Astrocyte of the cerebellum (primary cell): ENCODE data around the gene DLK1.

Source experiments
- DNase-seq: peaks from one replicate; pipeline ENCODE4 v3.0.0-alpha.2; 2011; ENCODE audit warnings: low read depth
- H3K4me3 ChIP-seq: 2 replicates; pipeline ENCODE4 v1.5.1; 2011; ENCODE audit warnings: mild to moderate bottlenecking, low read depth, low read length, moderate library complexity
- CTCF ChIP-seq: IDR thresholded peaks from 2 replicates; pipeline ENCODE4 v1.5.1; 2012; ENCODE audit warnings: low read length, low read depth, moderate library complexity, mild to moderate bottlenecking; ENCODE audit errors: missing control alignments
- in situ Hi-C: cut with HindIII; loops from 2 replicates; pipeline ENCODE4 v1.10.0; 2017; ENCODE audit warnings: low sequenced_read_pairs

Gene DLK1

GRCh38 chr14:100726550-100727085, at the start of gene DLK1:
DLK1 (plus strand) TSS chr14:100726892; CDS start chr14:100727069, 177 bp downstream.
- no peak for TF ChIP-seq CTCF
- H3K4me3 ChIP-seq, result no peak within 1 kb of the TSS
- in situ Hi-C loops, result no loop called here
- no peak for DNase-seq

- no peak for DNase-seq
- H3K4me3 ChIP-seq, result no peak overlapping the region
- in situ Hi-C loops, result no loop called here
- no peak for TF ChIP-seq CTCF
These were observed 49.5 kb upstream of the DLK1 start for GRCh38 chr14:100677152-100677551.

GRCh38 chr14:100677554-100678468, 48.9 kb upstream of the DLK1 start:
- no peak overlapping the region for H3K4me3 ChIP-seq
- peak; percentile 78 for DNase-seq
- in situ Hi-C loops, result no loop called here
- TF ChIP-seq CTCF, result no peak

GRCh38 chr14:100678469-100678828, 48.2 kb upstream of the DLK1 start:
- no peak for TF ChIP-seq CTCF
- DNase-seq, result no peak
- no peak overlapping the region for H3K4me3 ChIP-seq
- in situ Hi-C loops, result no loop called here

GRCh38 chr14:100679153-100679552, 47.5 kb upstream of the DLK1 start:
- in situ Hi-C loops, result no loop called here
- no peak overlapping the region for H3K4me3 ChIP-seq
- no peak for TF ChIP-seq CTCF
- no peak for DNase-seq

- H3K4me3 ChIP-seq, result no peak overlapping the region
- in situ Hi-C loops, result no loop called here
- peak; percentile 44 for TF ChIP-seq CTCF
- peak; percentile 83 for DNase-seq
These were observed 46.8 kb upstream of the DLK1 start for GRCh38 chr14:100679707-100680438.
